ENCODE measurements around the gene CTBP1. TPM values are rescaled to one million over a fixed set of nuclear protein-coding genes. Genes with fewer than 3 reads are reported as not detected.
A peak's percentile ranks its signal among the peaks of the same experiment; 100 is the strongest.

The CTBP1 gene
- total RNA-seq, 1 donor = 246 TPM

DNA sequence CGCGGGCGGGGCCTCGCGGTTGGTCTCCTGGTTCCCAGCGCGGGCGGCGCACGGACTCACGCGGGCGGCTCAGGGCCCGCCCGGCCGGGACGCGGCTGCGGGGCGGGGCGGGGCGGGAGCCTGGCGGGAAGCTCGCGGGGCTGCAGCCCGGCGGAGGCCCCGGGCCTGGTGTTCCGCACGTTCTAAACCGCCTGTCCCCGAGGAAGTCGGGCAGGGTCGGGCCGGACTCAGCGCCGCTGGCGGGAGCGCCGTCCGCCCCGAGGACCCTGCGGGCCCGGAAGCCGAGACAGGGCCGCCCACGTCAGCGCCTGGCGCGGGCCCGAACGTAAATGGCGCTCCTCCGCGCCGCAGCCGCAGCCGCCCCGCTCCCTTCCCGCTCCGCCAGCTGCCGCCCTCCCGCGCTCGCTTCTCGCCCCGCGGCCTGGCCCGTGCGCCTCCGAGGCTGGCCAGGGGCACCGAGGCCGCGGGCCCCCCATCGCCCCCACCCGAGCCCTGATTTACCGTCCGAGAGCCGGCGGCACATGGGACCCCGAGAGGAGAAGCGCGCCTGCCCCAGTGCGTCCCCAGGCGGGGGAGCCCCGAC is 309 bp upstream of the CTBP1 start:
- H2AFZ ChIP-seq (ENCODE audit: low read length) = peak overlapping the region; percentile 88
- peaks cover 48% of the 10 kb centered on the region for H3K79me2 ChIP-seq (ENCODE audit: insufficient read depth, low read length)
- peaks cover 24% of the 10 kb centered on the region for H3K4me1 ChIP-seq (ENCODE audit: insufficient read depth, low read length)
- H3K27ac ChIP-seq (ENCODE audit: low read depth, low read length) = peak overlapping the region; percentile 66
- peaks cover 7% of the 10 kb centered on the region for H3K9me3 ChIP-seq (ENCODE audit: low read depth, low read length)
- peak overlapping the region; percentile 79 for H3K4me3 ChIP-seq (ENCODE audit: insufficient read depth, low read length)
- H3K36me3 ChIP-seq (ENCODE audit: insufficient read depth, low read length) = peaks cover 7% of the 10 kb centered on the region
- H3K4me2 ChIP-seq (ENCODE audit: insufficient read depth, low read length) = peak overlapping the region; percentile 86
- H3K27me3 ChIP-seq (ENCODE audit: insufficient read depth, low read length) = no peaks in the 10 kb centered on the region
- TF ChIP-seq, protein P1, sequence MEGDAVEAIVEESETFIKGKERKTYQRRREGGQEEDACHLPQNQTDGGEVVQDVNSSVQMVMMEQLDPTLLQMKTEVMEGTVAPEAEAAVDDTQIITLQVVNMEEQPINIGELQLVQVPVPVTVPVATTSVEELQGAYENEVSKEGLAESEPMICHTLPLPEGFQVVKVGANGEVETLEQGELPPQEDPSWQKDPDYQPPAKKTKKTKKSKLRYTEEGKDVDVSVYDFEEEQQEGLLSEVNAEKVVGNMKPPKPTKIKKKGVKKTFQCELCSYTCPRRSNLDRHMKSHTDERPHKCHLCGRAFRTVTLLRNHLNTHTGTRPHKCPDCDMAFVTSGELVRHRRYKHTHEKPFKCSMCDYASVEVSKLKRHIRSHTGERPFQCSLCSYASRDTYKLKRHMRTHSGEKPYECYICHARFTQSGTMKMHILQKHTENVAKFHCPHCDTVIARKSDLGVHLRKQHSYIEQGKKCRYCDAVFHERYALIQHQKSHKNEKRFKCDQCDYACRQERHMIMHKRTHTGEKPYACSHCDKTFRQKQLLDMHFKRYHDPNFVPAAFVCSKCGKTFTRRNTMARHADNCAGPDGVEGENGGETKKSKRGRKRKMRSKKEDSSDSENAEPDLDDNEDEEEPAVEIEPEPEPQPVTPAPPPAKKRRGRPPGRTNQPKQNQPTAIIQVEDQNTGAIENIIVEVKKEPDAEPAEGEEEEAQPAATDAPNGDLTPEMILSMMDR (IDR thresholded peaks at IDR 0.05; ENCODE audit: extremely low read depth, low read depth, low read length) = no peak
- H4K20me1 ChIP-seq (ENCODE audit: insufficient read depth, low read length) = peaks cover 30% of the 10 kb centered on the region
- peak; percentile 100 for DNase-seq (ENCODE audit: insufficient read length, low spot score, missing footprints)

DNA sequence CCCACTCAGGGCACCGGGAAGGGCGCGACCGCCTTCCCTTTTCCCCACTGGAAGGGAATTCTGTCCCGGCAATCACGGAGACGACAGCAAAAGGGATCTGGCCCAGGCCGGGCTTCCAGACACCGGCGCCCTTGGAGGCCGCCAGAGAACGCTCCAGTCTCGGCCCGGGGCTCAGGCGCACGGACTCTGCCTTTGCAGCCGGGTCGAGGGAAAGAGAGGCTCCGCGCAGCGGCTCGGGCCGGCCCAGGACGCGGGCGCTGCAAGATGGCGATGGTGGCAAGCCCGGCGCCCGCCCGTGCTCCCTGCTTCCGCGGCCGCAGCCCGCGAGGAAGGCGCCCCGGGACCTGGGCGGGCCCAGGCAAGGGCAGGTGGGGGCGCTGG is 1.1 kb downstream of the CTBP1 start:
- Histone ChIP-seq H3K36me3 (ENCODE audit: insufficient read depth, low read length) (peaks cover 7% of the 10 kb centered on the region), H3K79me2 (ENCODE audit: insufficient read depth, low read length) (peaks cover 62% of the 10 kb centered on the region), H3K4me2 (ENCODE audit: insufficient read depth, low read length) (peak overlapping the region; percentile 90), H3K27ac (ENCODE audit: low read depth, low read length) (peak overlapping the region; percentile 68), H3K4me1 (ENCODE audit: insufficient read depth, low read length) (peaks cover 24% of the 10 kb centered on the region), H3K27me3 (ENCODE audit: insufficient read depth, low read length) (no peaks in the 10 kb centered on the region), H4K20me1 (ENCODE audit: insufficient read depth, low read length) (peaks cover 43% of the 10 kb centered on the region), H3K4me3 (ENCODE audit: insufficient read depth, low read length) (peak overlapping the region; percentile 86), H2AFZ (ENCODE audit: low read length) (peak overlapping the region; percentile 22), H3K9me3 (ENCODE audit: low read depth, low read length) (peaks cover 7% of the 10 kb centered on the region)
- TF ChIP-seq, protein P1 (IDR thresholded peaks at IDR 0.05; ENCODE audit: extremely low read depth, low read depth, low read length) = no peak
- peak; percentile 97 for DNase-seq (ENCODE audit: insufficient read length, low spot score, missing footprints)

DNA sequence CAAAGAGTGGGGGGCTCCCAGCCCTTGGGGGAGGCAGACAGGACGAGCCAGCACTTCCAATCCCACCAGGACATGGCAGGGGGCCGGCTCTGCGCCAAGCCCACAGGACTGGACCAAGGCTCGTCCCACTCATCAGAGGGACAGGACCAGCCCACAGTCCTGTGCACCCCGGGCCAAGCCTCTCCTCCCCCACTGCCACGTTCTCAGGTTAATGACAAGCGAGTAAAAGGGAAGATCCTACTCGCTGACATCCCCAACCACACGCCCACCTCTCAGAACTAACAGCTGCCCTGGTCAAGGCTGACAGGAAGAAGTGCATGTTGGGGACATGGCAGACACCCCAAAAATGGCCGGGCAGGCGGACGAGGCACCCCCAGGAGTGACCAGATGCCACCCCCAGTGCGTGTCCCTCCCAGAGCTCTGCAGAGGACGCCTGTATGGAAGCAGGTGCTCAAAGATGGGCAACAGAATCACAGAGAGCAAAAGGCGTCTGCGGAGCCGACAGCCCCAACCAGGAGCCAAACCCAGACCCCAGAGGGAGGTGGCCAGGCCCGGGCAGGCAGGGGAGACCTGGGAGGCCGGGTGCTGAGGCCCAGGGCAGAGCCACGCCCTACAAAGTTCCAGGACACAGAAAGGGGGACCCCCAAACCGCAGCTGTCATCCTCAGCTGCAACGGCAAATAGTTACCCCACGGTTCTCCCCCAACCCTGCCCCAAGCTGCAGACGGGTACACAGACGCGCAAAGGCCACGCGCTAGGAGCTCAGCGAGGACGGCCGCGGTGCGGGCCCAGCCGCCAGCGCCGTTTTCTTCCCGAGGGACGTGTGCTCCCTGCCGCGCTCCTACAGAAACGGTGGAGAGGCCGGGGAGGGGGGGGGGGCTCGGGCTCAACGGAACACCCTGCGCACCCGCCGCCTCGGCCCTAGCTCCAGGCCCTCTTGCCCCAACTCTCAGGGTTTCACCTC is 1.7 kb downstream of the CTBP1 start:
- H3K27me3 ChIP-seq (ENCODE audit: insufficient read depth, low read length) = no peaks in the 10 kb centered on the region
- peaks cover 7% of the 10 kb centered on the region for H3K36me3 ChIP-seq (ENCODE audit: insufficient read depth, low read length)
- peak overlapping the region; percentile 86 for H3K4me3 ChIP-seq (ENCODE audit: insufficient read depth, low read length)
- H3K27ac ChIP-seq (ENCODE audit: low read depth, low read length) = peak overlapping the region; percentile 68
- TF ChIP-seq, protein P1 (IDR thresholded peaks at IDR 0.05; ENCODE audit: extremely low read depth, low read depth, low read length) = no peak
- peak; percentile 93 for DNase-seq (ENCODE audit: insufficient read length, low spot score, missing footprints)
- H3K79me2 ChIP-seq (ENCODE audit: insufficient read depth, low read length) = peaks cover 69% of the 10 kb centered on the region
- peak overlapping the region; percentile 90 for H3K4me2 ChIP-seq (ENCODE audit: insufficient read depth, low read length)
- H3K9me3 ChIP-seq (ENCODE audit: low read depth, low read length) = peaks cover 7% of the 10 kb centered on the region
- H4K20me1 ChIP-seq (ENCODE audit: insufficient read depth, low read length) = peaks cover 50% of the 10 kb centered on the region
- peaks cover 24% of the 10 kb centered on the region for H3K4me1 ChIP-seq (ENCODE audit: insufficient read depth, low read length)
- peak overlapping the region; percentile 22 for H2AFZ ChIP-seq (ENCODE audit: low read length)
